IPS-20b (cell line): ENCODE results near the gene TRIP13.
"Not testable (repeated sequence)": the region's sequence is repeated elsewhere in the genome, so short reads cannot be mapped to it uniquely, and the experiment has no call there.

Source experiments
- H3K27ac ChIP-seq: one replicate; pipeline ENCODE4 v1.5.1; 2013; ENCODE audit warnings: low read length
- H3K27me3 ChIP-seq: 2 replicates; pipeline ENCODE4 v1.6.1; 2013; ENCODE audit warnings: mild to moderate bottlenecking, low read length, inconsistent platforms; ENCODE audit not compliant: insufficient read depth
- H3K36me3 ChIP-seq: 2 replicates; pipeline ENCODE4 v1.6.1; 2013; ENCODE audit warnings: low read depth, mild to moderate bottlenecking, inconsistent platforms, low read length, moderate library complexity; ENCODE audit not compliant: insufficient read depth
- H3K4me1 ChIP-seq: 2 replicates; pipeline ENCODE4 v1.6.1; 2013; ENCODE audit warnings: mild to moderate bottlenecking, control low read depth, inconsistent platforms, low read length, moderate library complexity; ENCODE audit not compliant: insufficient read depth
- H3K4me3 ChIP-seq: 2 replicates; pipeline ENCODE4 v1.5.1; 2013; ENCODE audit warnings: mild to moderate bottlenecking, low read length, inconsistent platforms
- H3K9ac ChIP-seq: 2 replicates; pipeline ENCODE4 v1.6.1; 2013; ENCODE audit warnings: low read depth, mild to moderate bottlenecking, inconsistent platforms, low read length, moderate library complexity
- H3K9me3 ChIP-seq: 2 replicates; pipeline ENCODE4 v1.6.1; 2013; ENCODE audit warnings: mild to moderate bottlenecking, low read depth, low read length, inconsistent platforms; ENCODE audit not compliant: insufficient read depth

The TRIP13 gene

DNA sequence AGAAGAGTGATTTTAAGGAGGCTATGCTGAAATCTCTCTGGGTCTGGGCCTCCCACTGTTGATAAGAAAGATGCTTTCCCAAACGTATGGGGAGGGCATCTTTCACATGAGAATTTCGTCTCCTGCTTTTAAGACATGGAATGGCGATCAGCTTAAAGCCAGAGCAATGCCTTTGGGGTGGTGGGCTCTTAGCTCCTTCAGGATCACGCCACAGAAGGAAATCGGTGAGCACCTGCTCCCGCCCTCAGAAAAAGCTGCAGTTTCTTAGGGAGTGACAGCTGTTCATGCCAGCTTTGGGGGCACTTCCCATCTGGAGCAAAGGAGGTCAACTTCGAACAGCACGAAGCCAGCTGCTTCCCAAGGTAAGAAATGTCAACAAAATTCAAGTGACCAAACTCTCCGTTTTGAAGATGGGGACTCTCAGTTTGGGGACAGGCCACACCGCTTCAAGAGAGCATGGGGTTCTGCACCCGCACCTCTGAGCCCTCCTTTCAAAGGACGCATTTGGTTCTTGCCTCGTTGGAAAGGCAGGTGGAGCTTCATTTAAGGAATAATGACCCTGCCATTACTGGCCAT is 39.0 kb downstream of the TRIP13 start:
- Histone ChIP-seq H3K4me3 (no peak overlapping the region), H3K9ac (no peak overlapping the region), H3K9me3 (no peaks in the 10 kb centered on the region), H3K27ac (no peak overlapping the region), H3K4me1 (no peaks in the 10 kb centered on the region), H3K36me3 (no peaks in the 10 kb centered on the region), H3K27me3 (peaks cover 25% of the 10 kb centered on the region)

DNA sequence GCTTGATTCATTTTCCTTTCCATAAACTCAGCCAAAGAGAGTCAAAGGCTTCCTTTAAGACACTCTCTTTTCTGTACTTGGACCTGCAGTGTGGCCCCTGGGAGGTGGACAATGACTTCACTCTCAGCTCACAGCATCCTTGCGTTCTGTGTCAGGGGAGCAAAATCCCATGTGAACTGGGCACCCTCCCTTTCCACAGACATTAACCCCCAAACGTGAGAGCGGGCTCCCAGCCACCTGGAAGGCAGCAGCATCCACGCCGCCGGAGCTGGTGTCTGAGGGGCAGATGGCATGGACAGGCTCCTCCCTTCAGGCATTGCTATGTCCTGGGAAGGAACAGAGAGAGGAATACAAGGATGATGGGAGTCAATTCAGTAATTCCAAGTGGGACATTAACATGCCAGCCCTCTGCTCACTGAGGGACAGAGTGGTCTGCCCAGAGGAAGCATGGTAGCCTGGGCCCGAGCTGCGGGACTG is 39.5 kb downstream of the TRIP13 start:
- no peak overlapping the region for H3K4me3 ChIP-seq
- H3K9me3 ChIP-seq: no peaks in the 10 kb centered on the region
- no peaks in the 10 kb centered on the region for H3K4me1 ChIP-seq
- no peak overlapping the region for H3K27ac ChIP-seq
- H3K27me3 ChIP-seq: peaks cover 19% of the 10 kb centered on the region
- no peaks in the 10 kb centered on the region for H3K36me3 ChIP-seq
- H3K9ac ChIP-seq: no peak overlapping the region

DNA sequence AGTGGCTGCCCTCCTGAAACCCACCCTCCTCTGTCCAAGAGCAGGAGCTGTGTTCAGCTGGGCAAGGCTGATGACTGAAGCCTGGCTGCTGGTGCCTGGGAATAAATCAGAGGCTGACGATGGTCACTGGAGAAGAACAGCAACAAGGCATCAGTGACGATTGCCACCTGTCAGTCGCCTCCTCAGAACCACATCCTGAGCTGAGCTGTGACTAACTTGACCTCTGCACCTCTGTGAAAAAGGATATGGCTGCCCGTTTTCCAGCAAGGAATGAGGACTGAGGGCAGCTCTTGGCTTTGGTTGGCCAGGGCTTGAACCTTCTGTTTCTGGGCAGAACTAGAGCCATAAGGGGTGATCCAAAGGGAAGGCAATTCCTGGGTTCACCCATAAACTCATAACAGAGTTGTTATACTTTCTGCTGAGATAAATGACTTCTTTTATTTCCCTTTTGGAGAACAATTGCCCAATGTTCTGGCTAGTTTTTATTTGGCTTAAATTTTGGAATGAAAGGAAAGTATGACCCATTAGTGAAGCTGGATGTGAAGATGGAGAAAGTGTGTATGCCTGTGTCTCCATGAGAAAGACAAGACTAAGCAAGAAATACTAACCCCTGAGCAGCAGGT is 40.1 kb downstream of the TRIP13 start:
- no peaks in the 10 kb centered on the region for H3K4me1 ChIP-seq
- H3K9me3 ChIP-seq: no peaks in the 10 kb centered on the region
- no peak overlapping the region for H3K4me3 ChIP-seq
- H3K27ac ChIP-seq: no peak overlapping the region
- H3K27me3 ChIP-seq: peaks cover 14% of the 10 kb centered on the region
- H3K36me3 ChIP-seq: no peaks in the 10 kb centered on the region
- no peak overlapping the region for H3K9ac ChIP-seq

DNA sequence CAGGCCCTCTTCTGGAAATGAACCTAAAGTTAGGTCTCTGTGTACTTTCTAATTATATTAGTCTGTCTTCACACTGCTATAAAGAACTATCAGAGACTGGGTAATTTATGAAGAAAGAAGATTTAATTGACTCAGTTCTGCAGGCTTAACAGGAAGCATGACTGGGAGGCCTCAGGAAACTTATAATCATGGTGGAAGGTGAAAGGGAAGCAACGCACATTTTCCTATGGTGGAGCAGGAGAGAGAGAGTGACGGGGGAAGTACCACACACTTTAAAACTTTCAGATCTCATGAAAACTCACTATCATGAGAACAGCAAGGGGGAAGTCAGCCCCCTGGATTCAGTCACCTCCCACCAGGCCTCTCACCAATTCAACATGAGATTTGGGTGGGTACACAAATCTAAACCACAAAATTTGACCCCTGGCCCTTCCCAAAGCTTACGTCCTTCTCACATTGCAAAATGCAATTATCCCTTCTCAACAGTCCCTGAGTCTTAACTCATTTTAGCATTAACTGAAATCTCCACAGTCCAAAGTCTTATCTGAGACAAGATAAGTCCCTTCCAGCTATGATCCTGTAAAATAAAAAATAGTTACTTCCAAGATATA is 40.7 kb downstream of the TRIP13 start:
- no peaks in the 10 kb centered on the region for H3K9me3 ChIP-seq
- H3K27me3 ChIP-seq: peaks cover 12% of the 10 kb centered on the region
- no peak overlapping the region for H3K9ac ChIP-seq
- no peaks in the 10 kb centered on the region for H3K4me1 ChIP-seq
- no peak overlapping the region for H3K4me3 ChIP-seq
- H3K36me3 ChIP-seq: no peaks in the 10 kb centered on the region
- H3K27ac ChIP-seq: no peak overlapping the region

DNA sequence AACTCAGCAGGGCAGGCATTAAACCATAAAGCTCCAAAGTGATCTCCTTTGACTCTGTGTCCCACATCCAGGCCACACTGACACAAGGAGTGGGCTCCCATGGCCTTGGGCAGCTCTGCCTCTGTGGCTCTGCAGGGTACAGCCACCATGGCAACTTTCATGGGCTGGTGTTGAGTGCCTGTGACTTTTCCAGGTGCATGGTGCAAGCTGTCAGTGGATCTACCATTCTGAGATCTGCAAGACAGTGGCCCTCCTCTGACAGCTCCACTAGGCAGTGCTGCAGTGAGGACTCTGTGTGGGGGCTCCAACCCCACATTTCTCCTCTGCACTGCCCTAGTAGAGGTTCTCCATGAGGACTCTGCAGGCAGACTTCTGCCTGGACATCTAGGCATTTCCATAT is 41.3 kb downstream of the TRIP13 start:
- not testable (repeated sequence) for H3K4me3 ChIP-seq, H3K4me1 ChIP-seq, H3K9ac ChIP-seq, H3K9me3 ChIP-seq, H3K36me3 ChIP-seq, H3K27ac ChIP-seq
- H3K27me3 ChIP-seq: peaks cover 12% of the 10 kb centered on the region

DNA sequence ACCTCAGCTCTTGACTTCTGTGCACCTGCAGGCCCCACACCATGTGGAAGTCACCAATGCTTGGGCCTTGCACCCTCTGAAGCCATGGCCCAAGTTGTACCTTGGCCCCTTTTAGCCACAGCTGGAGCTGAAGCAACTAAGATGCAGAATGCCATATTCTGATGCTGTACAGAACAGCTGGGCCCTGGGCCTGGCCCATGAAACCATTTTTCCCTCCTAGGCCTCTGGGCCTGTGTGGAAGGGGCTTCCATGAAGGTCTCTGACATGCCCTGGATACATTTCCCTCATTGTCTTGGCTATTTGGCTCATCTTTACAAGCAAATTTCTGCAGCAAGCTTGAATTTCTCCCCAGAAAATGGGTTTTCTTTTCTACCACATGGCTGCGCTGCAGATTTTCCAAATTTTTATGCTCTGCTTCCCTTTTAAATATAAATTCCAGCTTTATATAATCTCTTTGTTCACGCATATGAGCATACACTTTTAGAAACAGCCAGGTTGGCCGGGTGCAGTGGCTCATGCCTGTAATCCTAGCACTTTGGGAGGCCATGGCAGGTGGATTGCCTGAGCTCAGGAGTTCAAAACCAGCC is 41.8 kb downstream of the TRIP13 start:
- H3K27ac ChIP-seq, H3K4me1 ChIP-seq, H3K9me3 ChIP-seq, H3K36me3 ChIP-seq, H3K9ac ChIP-seq, H3K4me3 ChIP-seq: not testable (repeated sequence)
- peaks cover 12% of the 10 kb centered on the region for H3K27me3 ChIP-seq

DNA sequence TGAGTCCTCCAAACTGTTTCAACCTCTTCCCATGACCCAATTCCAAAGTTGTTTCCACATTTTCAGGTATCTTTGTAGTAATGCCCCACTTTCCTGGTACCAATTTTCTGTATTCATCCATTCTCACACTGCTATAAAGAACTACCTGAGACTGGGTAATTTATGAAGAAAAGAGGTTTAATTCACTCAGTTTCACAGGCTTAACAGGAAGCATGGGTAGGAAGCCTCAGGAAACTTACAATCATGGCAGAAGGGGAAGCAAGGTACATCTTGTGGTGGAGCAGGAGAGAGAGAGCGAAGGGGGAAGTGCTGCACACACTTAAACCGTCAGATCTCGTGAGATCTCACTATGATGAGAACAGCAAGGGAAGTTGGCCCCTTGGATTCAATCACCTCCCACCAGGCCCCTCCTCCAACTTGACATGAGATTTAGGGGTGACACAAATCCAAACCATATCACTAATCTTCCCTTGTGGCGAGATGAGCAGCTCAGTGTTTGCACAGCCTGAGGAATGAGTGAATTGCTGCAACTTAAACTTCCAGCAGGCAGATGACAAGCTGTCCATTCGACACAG is 42.9 kb downstream of the TRIP13 start:
- H3K9ac ChIP-seq: no peak overlapping the region
- no peak overlapping the region for H3K4me3 ChIP-seq
- no peak overlapping the region for H3K27ac ChIP-seq
- no peaks in the 10 kb centered on the region for H3K4me1 ChIP-seq
- peaks cover 9% of the 10 kb centered on the region for H3K27me3 ChIP-seq
- H3K9me3 ChIP-seq: no peaks in the 10 kb centered on the region
- H3K36me3 ChIP-seq: no peaks in the 10 kb centered on the region

DNA sequence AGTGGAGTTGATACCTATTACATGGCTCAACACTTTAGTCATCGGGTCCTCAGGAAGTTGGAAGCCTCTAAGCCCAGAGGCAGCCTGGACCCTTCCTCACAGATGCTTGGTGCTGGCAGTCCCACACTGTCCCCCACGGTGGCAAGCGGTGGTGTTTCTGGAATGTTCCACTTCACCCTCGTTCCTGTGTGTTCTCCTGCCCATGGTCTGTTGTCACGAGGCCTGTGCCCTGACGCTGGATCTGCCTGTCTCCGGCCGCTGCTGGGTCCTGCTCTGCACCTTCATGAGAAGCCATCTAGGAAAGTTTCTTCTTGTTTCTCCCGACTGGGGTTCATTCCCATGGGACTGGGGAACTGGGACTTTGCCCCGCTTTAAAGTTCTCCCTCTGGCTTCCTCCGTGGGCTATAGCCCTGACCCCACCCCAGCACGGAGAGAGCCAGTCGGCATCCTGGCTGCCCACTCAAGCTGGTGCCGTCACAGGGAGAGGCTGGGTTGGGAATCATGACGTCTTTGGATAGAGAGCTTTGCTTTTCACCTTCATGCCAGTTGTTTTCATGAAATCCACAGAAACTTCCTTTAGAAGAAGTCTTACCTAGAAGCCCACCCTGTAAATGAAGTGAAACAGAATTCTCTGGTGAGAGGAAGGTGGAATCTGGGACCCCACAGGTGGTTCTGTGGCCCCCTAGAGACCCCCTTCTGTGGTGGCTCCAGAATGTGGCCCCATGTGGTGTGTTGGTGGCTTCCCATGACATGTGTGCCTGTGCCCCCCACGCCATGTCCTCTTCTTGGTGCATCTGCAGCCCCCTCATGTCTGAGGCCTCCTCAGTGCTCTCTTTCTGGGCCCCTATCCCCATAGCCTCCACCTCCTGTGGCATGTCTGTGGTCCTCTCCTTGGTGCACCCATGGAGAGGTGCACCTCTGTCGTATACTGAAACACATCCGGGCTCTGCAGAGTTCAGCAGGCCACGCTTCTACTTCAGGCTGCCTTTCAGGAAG is 43.8 kb downstream of the TRIP13 start:
- Histone ChIP-seq H3K9me3 (no peaks in the 10 kb centered on the region), H3K27ac (no peak overlapping the region), H3K4me1 (no peaks in the 10 kb centered on the region), H3K9ac (no peak overlapping the region), H3K4me3 (no peak overlapping the region), H3K27me3 (peaks cover under 1% of the 10 kb centered on the region), H3K36me3 (no peaks in the 10 kb centered on the region)

DNA sequence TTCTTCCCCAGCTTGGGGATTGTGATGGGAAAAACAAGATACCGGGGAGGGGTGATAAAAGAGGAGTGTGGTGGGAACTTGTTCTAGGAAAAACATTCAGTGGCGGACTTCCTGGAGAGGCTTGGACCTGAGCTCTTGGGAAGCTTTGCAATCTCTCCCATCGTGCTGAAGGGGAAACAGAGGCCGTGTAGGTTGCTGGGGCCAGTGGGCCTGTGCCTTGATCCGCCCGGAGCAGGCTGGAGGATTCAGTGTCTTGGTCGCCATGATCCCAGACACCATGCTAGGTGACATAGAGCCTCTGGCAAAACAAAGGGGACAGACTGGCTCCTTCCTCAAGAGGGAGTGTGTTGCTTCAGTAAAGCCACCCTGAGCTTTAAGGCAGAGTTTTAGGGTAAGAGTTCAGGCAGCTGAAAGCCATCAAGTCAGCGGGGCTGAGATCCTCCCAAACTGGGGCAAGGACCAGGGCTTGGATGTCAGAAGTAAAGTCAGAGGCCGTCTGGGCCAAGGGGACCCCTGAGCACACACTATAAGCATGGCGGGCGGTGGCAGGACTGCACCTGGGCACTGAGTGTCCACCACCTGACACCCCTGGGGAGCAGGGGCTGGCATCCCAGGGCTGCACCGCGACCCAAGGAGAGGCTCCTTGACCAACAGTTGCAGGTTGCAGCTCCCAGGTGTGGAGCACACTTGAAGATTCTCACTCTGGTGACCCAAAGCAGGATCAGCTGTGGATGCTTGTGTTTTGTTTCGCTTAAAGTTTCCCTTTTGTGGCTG is 44.7 kb downstream of the TRIP13 start:
- no peaks in the 10 kb centered on the region for H3K9me3 ChIP-seq
- no peak overlapping the region for H3K27ac ChIP-seq
- H3K4me3 ChIP-seq: no peak overlapping the region
- H3K9ac ChIP-seq: no peak overlapping the region
- H3K36me3 ChIP-seq: no peaks in the 10 kb centered on the region
- no peaks in the 10 kb centered on the region; the same call in 1 of the 2 replicates for H3K27me3 ChIP-seq
- H3K4me1 ChIP-seq: no peaks in the 10 kb centered on the region

DNA sequence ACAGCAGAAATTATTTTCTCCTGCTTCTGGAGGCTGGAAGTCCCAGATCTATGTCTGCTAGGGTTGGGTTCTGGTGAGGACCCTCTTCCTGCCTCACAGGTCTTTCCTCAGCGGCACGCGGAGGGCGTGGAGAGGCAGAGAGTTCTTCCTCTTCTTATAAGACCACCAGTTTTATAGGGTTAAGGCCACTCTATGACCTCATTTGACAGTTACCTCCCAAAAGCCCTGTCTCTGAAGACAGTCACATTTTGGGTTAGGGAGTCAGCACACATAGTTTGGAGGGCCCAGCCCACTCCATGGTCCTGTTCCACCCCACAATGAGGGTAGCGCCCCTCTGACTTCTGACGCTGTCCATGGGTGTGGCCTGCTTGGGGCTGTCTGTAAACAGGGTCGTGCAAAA is 46.7 kb downstream of the TRIP13 start:
- Histone ChIP-seq H3K9ac (no peak overlapping the region), H3K27ac (no peak overlapping the region), H3K27me3 (no peaks in the 10 kb centered on the region; the same call in none of the 2 replicates), H3K4me1 (peaks cover 2% of the 10 kb centered on the region; the same call in 1 of the 2 replicates), H3K4me3 (no peak overlapping the region), H3K9me3 (no peaks in the 10 kb centered on the region), H3K36me3 (no peaks in the 10 kb centered on the region)
